Measurements from ENCODE around the gene PLEKHA1.

PLEKHA1 gene

DNA sequence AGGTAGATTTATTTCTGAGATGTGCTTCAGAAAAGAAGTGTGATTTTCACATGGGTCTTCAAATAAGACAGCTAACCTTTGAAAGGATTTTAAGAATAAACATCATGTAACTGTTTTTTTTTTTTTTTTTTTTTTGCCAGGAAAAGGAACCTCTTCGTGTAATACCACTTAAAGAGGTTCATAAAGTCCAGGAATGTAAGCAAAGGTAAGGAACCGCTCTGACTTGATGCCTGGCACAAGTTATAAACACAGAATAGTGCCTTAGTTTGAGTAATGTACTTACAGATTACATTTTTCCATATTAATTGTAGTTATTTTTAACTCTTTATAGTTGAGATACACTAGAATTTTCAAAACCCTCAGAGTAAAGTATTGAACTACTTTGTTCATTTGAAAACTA, 49.6 kb downstream of the PLEKHA1 start:
- DNase-seq = no peak

DNA sequence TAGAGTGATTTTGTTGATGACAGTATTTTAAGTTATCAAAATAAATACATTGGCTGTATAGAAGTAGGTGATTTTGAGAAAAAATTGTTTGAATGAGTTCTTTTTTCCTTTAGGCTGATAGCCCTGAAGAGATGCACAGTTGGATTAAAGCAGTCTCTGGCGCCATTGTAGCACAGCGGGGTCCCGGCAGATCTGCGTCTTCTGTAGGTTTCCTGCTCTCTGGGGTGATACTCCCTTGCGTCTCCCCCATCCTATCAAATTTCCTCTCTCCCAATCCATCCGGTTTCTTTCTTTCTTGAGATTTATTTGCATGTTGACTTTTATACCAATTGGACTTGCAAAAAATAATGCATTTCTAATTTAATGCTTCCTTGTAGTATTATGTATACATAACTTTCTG, 52.3 kb downstream of the PLEKHA1 start:
- no peak for DNase-seq

DNA sequence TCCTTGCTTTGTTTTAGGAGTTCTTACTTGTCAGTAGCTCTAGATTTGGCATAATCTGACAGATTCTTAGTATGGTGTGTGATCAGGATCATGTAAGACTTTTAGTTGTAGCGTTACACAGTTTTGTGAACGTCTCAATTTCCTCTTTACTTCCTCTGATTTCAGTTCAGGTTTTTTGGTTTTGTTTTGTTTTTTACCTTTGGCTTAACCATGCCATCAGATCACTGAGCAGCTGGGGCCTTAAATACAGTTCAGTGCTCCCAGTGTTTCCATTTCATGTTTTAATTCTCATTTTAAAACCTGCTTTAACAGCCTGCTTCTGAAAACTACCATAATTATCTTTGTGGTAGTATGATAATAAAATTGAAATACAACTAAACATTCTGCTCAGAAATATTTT, 52.8 kb downstream of the PLEKHA1 start:
- DNase-seq = no peak

DNA sequence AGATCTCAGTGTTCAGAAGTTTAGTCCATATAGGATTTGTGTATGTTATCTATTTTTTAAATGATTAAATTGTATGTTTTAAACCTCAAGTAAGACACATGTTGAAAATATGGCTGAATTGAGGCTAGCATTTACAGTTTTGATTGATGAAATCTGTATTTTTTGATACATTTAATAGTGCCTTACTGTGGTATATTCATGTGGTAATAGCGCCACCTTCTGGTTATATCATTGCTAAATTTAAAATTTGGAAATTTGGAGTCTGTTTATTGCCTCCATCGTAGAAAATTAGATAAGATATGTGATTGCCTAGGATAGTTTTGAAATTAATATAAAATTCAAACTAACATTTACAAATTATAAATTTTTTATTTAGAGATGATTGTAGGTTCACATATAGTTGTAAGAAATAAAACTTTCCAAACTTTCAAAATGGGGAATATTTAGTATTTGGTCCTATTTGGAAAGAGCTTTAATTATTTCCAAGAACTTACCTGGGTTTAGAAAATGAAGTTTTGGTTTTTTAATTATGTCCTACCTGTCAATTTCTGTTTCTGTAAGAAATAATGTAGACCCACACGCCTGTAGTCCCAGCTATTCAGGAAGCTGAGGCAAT, 60.8 kb downstream of the PLEKHA1 start:
- no peak for DNase-seq

DNA sequence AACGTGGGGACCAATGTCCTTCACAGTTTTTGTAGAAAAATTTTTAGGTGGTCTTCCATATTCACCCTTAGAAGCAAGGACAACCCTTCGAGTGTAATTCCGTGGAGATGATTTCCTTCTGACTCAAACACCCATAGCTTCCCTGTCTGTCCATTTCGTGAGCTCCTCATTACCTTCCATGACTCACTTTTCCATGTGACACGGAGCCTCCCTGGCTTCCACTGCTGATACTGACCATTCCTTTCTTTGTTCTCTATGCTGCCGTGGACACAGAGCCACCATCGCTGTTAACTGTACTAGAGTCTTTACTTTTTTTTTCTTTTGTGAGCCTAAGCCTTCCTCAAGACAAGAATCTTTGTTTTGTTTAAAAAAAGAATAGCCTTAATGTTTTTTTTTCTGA, 67.5 kb downstream of the PLEKHA1 start:
- DNase-seq = no peak

DNA sequence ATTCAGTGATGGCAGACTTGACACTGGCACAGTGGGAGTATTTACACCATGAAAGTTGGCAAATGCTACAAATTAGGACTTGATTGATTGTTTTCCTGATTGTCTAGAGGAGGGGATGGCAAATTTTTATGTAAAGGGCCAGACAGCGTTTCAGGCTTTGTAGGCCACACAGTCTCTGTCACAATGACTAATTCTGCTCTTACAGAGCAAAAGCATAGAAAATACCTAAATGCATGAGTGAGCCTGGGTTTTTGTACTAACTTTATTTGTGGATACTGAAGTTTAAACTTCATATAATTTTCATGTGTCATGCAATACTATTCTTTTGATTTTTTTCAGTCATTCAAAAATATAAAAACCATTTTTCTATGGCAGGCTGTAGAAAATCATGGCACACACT, 71.0 kb downstream of the PLEKHA1 start:
- DNase-seq = no peak

DNA sequence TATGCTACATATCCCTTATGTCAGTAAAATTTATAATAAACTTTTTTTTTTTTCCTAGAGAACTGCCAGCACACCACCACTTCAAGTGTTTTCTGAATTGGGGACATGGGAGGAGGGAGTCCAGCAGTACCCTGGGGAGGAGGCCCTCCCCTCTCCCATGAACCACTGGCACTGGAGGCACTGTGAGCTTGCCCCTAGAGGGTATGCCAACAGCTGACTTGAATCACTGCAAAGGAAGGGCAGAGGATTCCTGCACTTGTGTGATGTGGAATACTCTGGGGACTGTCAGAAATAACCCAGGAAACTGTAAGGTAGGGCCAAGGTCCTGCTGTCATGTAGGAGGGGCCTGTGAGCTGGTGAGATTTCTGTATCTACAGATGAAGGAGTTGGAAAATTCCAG, 71.4 kb downstream of the PLEKHA1 start:
- no peak for DNase-seq

DNA sequence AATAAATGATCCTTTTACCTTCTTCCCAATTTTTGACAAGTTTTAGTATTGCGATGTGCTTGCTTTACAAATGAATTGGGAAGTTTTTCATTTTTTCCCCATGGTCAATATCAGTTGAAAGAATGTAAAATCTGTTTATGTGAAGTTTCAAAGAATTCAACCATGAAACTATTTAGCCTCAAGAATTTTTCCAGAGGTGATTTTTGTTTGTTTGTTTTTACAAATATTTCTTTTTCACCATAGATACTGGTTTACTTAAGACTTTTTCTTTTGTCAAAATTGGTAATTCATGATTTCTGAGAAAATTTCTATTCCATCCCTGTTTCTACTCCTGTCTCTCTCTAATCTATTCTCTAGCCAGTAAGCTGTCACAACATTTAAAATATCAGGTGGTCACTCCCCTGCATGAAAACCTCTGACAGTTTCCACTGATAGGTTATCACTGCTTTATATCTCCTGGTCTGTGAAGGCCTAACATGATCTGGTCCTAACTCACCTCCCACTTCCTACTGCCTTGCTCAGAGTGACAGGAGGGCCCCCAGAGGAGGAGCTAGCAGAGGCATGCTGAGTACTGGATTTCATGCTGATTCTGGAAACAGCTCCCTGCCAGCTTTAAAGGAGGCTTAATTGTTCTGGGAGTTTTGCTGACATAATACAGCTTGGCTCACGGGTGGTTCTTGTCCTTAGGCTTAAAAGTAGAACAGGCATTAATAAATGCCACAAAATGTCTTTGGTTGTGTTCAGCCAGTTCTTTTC, 72.3 kb downstream of the PLEKHA1 start:
- no peak for DNase-seq

DNA sequence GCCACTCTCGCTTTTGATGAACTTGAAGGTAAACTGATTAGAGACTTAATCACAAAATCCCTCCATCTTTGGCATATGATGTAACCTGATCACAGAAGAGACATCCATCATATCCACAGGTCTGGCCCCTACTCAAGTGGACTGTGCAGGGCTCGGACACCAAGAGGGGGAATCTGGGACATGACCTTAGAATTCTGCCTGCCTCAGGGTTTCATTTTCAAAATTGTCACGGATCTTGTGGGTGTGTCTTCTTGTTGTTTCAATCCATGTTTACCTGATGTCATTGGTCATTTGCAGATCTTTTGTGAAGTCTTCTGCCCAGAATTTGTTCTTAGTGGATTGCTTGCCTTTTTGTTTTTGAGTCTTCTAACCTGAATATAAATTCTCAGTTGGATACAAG, 74.1 kb downstream of the PLEKHA1 start:
- DNase-seq = no peak

DNA sequence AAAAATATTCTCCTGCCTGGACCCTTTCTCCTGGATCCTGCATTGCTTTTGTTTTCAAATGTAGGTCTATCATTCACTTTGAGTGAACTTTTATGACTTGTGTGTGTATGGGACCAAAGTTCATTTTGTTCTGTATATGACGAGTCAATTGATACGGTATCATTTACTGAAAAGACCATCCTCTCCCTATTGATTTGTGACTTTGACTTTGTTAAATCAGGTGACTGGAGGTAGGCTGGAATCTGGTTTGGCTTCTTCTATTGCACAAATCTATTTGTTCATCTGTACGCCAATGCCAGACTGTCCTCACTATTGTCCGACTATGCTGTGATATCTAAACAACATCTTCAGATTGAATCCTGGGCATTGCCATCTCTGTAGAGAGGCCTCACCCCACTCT, 74.6 kb downstream of the PLEKHA1 start:
- no peak for DNase-seq

DNA sequence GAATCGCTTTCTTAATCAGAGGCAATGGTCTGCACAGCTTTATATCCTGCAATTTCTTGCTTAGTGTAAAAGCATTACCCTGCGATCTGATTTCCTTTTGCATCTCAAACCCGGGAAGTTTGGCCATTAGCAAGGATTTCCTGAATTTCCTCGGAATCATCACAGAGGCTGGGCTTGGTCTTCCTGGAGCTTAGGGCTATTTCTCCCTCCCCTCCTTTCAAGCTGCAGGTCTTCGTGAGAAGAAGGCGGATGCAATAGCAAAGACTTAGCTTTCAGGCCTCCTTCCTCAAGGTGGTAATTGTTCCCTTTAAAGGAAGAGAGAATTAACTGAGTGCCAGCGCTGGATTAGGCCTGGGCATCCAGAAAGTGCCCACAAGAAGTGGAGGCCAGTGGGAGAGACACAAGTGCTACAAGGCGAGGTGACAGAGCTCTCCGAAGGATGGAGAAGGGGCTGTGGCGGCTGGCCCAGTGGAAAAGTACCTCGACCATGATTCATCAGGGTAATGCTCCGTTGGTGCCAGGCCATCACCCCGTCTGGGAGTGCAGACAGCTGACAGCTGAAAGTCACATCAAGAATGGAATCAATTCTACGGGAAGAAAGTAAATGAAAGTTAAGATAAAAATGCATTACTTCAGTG, 76.0 kb downstream of the PLEKHA1 start:
- no peak for DNase-seq

DNA sequence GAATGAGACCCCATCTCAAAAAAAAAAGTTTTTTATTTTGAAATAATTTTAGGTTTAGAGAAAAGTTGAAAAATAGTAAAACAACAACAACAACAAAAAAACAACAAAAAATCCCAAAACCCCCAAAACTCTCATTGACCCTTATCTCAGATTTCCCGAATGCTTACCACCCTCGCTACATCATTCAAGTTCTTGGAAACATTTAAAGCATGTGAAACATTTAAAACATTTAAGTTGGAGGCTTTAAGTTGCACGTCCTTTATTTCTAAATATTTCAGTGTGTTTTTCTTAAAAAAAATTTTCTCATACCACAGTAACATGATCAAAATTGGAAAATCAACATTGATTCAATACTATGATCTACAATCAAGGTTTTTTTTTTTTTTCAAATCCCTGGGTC, 79.6 kb downstream of the PLEKHA1 start:
- DNase-seq = no peak

DNA sequence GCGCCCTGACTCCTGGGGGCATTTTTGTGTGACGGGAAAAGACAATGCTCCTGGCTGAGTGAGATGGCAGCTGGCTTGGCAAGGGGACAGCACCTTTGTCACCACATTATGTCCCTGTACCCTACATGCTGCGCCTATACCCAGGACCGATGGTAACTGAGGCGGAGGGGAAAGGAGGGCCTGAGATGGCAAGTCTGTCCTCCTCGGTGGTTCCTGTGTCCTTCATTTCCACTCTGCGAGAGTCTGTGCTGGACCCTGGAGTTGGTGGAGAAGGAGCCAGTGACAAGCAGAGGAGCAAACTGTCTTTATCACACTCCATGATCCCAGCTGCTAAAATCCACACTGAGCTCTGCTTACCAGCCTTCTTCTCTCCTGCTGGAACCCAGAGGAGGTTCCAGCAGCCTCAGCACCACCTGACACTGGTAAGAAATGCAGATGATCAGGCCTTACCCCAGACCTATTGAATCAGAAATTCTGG, 80.1 kb downstream of the PLEKHA1 start, which contains the start of gene ARMS2:
TSS of gene ARMS2 (plus strand) at position 51 of the 478 bp plus-strand sequence. CDS start at position 126, 75 bp downstream.
- DNase-seq = no peak

DNA sequence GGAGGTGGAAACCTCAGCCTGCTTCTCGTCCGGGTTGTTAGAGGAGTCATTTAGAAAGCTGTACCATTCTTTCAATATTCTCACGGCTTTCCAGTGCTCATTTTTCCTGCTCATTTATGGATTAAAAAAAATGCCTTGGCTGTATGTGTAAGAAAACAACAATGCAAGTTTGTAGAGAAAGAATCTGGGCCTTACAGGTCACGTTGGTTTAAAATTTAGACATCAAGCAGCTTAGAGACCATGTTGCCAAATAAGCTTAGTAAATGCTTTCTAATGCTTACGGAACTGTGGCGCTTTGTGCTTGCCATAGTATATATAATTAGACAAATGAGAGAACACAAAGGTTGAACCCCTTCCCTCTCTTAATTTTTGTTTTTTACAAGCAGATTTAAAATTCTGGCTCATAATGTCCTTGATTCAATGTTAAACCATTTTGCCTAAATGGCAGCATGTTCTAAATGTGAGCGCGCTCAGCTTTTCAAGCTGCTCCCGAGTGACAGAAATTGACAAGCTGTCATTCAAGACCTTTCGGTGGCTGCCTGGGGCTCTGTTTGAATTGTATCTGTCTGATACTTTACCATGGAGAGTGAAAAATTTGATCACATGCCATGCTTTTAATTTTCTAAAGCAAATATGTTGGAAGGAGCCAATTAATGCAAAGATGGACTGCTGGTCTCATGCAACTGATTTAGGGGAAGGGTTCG, 81.0 kb downstream of the PLEKHA1 start:
- DNase-seq = no peak

DNA sequence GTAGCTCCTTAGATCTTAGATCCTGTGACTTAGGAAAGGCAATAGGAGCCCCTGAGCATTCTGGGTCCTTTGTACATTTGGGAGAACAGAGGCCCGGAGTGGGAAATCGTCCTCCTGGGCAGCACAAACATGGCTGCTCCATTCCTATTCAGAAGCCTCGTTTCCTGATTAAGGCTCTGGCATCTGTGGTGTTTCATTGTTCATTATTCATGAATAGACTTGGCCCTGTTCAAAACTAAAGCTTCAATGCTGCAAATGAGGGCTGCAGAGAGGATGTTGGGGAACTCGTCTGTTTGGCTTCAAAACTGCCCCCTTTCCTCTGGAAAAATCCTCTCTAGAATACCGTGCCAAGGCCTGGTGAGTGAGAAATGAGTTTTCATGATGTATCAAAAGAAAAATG, 83.4 kb downstream of the PLEKHA1 start:
- no peak for DNase-seq

DNA sequence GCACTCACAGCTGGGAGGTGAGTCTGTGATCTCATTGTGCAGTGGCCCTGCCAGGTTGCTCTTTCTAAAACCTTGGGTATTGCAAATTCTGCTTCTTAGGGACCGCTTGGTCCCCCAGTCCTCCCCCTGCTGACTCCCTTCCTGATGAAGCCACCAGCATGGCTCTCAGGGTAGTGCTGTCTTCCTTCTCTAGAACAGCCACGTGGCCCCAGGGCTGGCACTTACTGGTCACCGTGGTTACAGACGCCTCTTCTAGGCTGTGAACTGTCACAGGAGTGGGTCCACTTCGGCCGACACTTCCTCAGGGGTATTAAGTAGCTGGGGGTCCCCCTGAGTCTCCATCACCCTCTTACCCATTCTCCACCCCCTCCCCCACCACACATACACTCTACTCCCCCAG, 84.2 kb downstream of the PLEKHA1 start:
- no peak for DNase-seq

DNA sequence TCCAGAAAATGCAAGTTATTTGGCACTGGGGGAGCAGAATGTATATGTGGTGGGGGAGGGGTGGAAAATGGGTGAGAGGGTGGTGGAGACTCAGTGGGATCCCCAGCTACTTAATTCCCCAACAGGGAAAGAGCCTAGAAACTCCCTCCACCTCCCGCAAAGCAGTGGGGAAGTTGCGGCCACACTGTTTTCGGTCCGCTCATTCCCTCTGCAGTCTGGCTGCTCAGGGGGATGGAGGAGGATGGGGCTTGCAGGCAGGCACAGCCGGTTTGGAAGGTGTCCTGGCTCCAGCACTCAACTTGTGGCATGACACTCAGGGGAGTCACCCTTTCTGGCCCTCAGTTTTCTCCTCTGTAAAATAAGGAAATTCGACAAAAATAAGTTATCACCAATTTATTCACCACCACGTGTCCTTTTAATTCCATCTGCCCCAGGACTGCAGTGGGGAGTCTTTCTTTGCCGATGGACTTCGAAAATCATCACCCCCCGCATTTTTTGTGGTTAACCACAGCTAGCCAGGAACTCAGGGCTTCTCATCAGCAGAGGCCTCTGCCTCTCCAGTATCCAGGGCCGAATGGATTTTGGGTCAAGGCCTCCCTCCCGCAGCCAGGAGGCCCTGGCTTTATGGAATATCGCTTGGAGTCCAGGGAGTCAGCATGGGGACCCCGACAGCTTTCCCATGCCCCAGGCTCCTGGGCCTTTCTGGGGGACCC, 85.2 kb downstream of the PLEKHA1 start:
- DNase-seq = no peak

DNA sequence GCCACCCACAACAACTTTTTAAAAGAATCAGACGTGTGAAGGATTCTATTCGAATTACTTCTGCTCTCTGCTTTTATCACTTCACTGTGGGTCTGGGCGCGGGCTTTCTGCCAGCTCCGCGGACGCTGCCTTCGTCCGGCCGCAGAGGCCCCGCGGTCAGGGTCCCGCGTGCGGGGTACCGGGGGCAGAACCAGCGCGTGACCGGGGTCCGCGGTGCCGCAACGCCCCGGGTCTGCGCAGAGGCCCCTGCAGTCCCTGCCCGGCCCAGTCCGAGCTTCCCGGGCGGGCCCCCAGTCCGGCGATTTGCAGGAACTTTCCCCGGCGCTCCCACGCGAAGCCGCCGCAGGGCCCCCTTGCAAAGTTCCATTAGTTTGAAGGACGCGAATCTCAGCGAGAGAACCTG, 86.4 kb downstream of the PLEKHA1 start:
- no peak for DNase-seq

DNA sequence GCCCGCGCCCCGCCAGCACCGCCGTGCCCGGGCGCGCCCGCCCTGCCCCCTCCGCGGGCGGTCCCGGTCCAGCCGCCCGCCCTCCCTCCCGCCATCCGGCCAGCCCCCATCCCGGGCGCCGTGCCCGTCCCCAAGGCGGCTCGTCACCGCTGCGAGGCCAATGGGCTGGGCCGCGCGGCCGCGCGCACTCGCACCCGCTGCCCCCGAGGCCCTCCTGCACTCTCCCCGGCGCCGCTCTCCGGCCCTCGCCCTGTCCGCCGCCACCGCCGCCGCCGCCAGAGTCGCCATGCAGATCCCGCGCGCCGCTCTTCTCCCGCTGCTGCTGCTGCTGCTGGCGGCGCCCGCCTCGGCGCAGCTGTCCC, 86.8 kb downstream of the PLEKHA1 start, which contains the start of gene HTRA1:
TSS of gene HTRA1 (plus strand) at position 187 of the 362 bp plus-strand sequence. CDS start at position 287, 100 bp downstream.
- DNase-seq = no peak

DNA sequence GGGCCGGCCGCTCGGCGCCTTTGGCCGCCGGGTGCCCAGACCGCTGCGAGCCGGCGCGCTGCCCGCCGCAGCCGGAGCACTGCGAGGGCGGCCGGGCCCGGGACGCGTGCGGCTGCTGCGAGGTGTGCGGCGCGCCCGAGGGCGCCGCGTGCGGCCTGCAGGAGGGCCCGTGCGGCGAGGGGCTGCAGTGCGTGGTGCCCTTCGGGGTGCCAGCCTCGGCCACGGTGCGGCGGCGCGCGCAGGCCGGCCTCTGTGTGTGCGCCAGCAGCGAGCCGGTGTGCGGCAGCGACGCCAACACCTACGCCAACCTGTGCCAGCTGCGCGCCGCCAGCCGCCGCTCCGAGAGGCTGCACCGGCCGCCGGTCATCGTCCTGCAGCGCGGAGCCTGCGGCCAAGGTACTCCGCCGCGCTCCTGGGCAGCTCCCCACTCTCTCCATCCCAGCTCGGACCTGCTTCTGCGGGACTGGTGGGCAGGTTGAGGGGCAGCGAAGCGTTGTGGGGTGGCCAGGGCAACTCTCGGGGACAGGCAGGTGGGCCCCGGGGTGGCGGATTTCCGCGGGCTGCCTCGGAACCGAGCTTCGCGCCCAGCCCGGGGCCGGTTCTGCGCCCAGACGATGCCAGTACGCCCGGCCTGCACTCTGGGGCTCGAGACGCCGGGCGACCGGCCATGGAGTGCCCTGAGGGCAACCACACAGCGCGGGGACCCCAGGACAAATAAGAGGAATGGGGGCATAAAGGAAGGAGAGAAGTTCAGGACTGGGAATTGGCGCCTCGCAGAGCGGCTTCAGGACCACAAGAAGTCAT, 87.4 kb downstream of the PLEKHA1 start:
- no peak for DNase-seq

DNA sequence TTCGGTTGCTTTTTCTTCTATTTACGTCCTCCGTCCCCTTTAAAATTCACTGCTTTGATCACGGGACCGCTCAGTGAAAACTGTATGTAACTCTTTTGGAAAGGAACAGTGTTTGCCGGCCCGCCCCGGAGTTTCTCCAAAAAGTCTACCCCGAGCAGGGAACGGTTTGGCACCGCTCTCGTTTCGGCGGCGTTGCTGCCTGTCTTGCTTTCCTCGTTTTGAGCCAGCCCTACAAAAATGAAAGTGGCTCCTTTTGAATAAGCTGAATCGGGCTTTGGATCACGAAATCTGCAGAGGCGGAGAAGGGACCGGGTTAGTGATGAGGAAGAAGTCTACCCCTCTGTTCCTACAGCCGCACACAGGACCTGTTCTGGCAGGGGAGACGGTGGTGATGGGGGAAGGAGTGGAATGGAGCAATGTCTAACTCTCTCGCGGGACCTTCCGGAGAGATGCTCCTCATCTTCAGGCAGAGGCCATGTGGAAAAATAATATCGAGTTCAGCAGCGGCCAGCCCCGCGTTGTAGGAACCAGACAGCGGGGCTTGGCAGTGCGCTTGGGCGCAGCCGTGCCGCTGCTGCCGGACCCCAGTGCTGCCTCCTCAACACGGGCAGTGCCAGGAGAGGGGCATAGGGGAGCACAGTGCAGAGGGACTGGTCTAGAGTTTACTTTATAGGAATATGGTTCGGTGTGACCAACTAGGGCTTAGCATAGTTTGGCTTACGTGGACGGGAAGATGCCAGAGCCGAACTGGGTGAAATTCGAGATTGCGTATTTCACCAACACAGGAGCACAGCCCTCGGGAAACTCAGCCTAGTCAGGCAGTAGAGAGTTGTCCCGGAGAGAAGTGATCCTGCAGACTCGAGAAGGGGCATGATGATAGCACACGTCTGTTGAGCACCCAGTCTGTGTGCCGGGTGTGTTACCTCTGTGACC, 88.3 kb downstream of the PLEKHA1 start:
- DNase-seq = no peak
